Fibroblast of villous mesenchyme (primary cell): ENCODE results near the gene EPN3. TPM values are rescaled to one million over a fixed set of nuclear protein-coding genes. Genes with fewer than 3 reads are reported as not detected.

Experiments
- DNase-seq: peaks from one replicate; pipeline ENCODE4 v3.0.0-alpha.2; 2010; ENCODE audit warnings: low read depth
- H3K4me3 ChIP-seq: 2 replicates; pipeline ENCODE4 v1.5.1; 2011; ENCODE audit warnings: low read depth, mild to moderate bottlenecking, low read length
- total RNA-seq: library from RNA; depleted of rRNA; stranded (reverse); fragments of >200 nt; gene quantifications from 2 replicates; pipeline ENCODE4 v1.2.3, GENCODE V29; 2012
- TF ChIP-seq, protein P1 (sequence below): IDR thresholded peaks from 2 replicates; pipeline ENCODE4 v1.5.1; 2012; ENCODE audit warnings: low read depth, mild to moderate bottlenecking, low read length; ENCODE audit not compliant: insufficient read depth

EPN3 gene
- total RNA-seq, 1 donor, result under 0.01 TPM

DNA sequence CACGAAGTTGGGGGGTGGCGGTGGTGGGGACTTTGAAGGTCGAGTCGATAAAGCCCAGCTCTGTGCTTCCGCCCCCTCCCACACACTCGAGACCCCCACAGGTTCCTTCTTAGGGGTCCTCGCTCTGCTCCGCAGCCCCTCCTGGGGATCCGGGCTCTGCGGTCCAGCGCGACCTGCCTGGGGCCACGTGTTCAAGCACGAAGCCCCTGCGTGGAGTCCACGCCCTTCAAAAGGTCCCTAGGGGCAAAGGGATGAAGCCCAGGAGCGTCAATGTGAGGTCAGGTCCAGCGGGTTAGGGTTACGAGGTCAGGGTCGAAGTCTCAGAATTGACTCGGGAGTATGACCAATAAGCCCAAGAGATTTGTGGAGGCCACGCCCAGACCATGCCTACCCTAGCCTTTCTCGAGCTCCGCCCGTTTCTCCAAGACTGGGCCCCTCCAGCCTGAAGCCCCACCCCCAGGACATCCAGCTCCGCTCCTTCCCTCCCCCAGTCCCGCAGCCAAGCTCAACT, 27.2 kb downstream of the EPN3 start:
- peak; percentile 61 for DNase-seq
- H3K4me3 ChIP-seq, result peak overlapping the region; percentile 63
- TF ChIP-seq, protein P1, sequence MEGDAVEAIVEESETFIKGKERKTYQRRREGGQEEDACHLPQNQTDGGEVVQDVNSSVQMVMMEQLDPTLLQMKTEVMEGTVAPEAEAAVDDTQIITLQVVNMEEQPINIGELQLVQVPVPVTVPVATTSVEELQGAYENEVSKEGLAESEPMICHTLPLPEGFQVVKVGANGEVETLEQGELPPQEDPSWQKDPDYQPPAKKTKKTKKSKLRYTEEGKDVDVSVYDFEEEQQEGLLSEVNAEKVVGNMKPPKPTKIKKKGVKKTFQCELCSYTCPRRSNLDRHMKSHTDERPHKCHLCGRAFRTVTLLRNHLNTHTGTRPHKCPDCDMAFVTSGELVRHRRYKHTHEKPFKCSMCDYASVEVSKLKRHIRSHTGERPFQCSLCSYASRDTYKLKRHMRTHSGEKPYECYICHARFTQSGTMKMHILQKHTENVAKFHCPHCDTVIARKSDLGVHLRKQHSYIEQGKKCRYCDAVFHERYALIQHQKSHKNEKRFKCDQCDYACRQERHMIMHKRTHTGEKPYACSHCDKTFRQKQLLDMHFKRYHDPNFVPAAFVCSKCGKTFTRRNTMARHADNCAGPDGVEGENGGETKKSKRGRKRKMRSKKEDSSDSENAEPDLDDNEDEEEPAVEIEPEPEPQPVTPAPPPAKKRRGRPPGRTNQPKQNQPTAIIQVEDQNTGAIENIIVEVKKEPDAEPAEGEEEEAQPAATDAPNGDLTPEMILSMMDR, result no peak

DNA sequence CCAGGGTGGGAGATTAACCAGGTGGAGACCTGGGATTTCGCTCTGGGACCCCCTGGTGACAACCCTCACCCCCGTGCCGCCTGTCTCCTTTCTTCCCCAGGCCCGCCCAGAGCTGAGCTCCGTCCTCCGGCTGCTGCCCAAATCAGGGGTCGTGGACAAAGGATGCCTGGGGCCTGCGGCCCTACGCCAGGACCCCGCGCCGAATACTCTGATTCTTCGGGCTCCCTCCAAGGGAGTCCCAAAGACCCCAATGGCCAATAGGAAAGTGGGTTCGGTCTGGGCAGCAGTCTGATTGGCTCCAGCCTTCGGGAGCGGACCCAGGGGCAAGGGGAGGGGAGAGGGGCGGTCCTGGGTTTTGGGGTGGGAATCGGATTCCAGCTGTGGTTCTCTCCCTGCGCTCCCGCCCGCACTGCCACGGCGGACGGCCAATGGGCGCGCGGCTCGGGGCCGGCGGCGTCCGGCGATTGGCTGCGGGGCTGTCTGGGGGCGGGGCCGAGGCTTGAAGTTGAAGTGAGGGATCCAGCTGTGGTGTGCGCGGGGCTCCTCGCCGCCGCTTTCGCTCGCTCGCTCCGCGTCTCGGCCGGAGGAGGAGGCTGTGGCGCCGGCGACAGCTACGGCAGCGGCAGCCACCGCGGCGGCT, 27.8 kb downstream of the EPN3 start, which contains the start of gene CACNA1G:
TSS of gene CACNA1G (plus strand) at position 531 of the 640 bp plus-strand sequence. CDS start 745 bp downstream, outside the sequence.
- peak; percentile 87 for DNase-seq
- H3K4me3 ChIP-seq, result peak within 1 kb of the TSS; percentile 63
- TF ChIP-seq, protein P1, result no peak

DNA sequence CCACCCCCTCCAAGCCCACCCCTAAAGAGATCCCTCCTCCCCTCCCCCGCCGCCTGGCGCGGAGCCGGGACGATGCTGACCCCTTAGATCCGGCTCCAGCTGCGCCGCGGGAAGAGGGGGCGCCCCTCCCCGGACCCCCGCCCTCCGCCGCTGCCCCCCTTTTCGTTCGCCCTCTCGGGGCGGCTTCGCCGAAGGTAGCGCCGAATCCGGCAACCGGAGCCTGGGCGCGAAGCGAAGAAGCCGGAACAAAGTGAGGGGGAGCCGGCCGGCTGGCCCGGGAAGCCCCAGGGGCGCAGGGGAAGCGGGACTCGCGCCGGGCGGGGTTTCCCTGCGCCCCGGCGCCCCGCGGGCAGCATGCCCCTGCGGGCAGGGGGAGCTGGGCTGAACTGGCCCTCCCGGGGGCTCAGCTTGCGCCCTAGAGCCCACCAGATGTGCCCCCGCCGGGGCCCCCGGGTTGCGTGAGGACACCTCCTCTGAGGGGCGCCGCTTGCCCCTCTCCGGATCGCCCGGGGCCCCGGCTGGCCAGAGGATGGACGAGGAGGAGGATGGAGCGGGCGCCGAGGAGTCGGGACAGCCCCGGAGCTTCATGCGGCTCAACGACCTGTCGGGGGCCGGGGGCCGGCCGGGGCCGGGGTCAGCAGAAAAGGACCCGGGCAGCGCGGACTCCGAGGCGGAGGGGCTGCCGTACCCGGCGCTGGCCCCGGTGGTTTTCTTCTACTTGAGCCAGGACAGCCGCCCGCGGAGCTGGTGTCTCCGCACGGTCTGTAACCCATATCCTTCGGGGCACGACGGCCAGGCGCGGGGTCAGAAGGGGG, 28.6 kb downstream of the EPN3 start:
- no peak for DNase-seq
- H3K4me3 ChIP-seq, result peak overlapping the region; percentile 50
- TF ChIP-seq, protein P1, result no peak

DNA sequence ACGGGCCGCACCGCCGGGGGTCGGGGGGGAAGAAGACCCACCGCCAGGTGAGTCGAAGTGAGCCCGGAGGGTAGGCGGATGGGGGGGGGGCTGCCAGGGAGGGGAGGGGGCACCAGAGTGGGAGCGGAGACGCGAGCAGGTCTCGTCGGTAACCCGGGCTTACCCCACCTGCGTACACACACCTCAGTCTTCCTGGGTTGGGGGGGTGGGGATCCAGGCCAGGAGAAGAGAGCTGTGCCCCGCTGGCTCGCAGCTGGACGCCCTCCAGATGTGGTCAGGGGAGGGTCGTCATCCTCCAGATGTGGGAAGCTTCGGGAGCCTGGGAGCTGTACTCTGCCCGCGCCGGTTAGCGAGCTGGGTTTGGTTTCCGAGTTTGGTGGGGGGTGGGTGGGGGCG, 29.2 kb downstream of the EPN3 start:
- no peak for DNase-seq
- H3K4me3 ChIP-seq, result no peak overlapping the region
- TF ChIP-seq, protein P1, result no peak

DNA sequence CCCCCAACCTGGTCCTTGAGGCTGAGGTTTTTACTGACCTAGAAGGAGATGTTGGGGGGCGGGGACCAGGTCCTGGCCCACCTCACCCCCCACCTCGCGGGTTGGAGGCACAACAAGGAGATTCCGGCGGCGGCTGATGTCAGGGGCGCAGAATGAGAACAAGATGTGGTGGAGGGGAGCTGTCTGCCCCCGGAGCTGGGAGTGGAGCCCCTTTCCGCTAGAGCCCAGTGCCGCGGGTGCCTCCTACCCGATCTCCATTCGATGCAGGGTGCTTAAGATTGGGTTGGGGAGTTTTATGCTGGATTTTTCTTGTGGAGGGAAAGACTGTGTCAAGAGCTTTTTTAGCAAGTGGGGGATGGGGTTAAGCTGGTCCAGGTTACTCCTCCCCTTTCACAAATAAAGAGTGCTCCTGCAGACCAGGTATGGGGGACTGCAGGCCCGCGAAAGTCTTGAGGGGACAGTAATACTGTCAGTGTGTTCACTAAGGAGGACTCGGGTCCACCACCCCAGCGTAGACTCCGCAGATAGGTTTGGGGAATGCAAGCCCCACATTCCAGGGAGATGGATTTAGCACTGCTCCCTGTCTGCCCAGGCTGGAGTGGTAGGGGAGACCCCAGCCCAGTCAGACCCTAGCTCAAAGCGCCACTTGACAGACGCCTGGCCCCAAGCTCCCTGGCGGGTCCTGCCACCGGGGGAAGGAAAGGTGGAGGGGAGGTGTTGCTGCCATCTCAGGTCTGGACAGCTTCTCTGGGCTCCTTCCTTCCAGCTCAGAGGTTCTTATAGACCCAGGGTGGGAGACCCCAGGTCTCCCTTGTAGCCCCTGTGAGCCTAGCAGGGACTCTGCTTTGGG, 29.9 kb downstream of the EPN3 start:
- TF ChIP-seq, protein P1, result no peak
- DNase-seq, result no peak
- H3K4me3 ChIP-seq, result no peak overlapping the region

DNA sequence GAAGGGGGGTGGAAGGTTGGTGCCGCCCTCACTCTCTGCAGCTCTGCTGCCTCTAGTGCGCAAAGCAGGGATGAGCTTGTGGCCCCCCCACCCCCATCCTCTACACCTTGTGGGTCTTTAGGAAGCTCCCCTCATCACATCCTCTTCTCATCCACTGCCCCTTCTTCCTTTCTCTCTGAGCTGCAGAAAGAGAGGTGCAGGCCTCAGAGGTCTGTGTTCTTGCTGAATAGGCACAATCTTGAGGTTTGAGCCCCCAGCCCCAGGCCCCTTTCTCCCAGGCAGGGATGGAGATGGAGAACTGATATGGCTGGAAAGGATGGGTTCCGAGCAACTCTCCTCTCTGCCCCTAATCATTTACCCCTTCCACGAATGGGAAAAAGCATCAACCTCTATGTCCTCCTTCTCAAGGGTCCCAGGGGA, 30.6 kb downstream of the EPN3 start:
- no peak overlapping the region for H3K4me3 ChIP-seq
- TF ChIP-seq, protein P1, result no peak
- DNase-seq, result no peak
